ENCODE data around the gene TMEM186.
A peak's percentile ranks its signal among the peaks of the same experiment; 100 is the strongest.

The TMEM186 gene

DNA sequence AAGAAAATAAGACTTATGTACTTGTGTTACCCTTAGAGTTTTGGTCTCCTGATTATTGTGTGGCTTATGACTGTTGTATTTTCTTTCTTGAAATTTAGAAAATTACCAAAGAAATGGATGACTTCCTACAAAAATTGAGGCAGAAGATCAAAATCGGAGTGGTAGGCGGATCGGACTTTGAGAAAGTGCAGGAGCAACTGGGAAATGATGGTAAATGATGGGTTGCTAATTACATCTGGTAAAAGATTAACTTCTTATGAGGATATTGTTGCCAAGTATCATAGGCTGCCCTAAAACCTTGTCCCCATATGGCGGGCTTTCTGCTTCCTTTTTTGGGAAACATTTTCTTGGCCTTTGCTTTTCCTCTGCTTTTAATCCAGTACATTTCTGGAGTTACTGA lies 4.3 kb upstream of the TMEM186 start:
- no peak overlapping the region for H3K9ac ChIP-seq (ENCODE audit: low read length)
- H4K20me1 ChIP-seq (ENCODE audit: insufficient read depth, low read length): peaks cover 16% of the 10 kb centered on the region
- no peak overlapping the region for H3K4me3 ChIP-seq (ENCODE audit: low read length)
- H3K36me3 ChIP-seq (replicated peaks; ENCODE audit: low read depth, low read length): peaks cover 42% of the 10 kb centered on the region
- no peak for TF ChIP-seq EZH2phosphoT487 (IDR thresholded peaks at IDR 0.05; ENCODE audit: low read depth)
- TF ChIP-seq, protein P1, sequence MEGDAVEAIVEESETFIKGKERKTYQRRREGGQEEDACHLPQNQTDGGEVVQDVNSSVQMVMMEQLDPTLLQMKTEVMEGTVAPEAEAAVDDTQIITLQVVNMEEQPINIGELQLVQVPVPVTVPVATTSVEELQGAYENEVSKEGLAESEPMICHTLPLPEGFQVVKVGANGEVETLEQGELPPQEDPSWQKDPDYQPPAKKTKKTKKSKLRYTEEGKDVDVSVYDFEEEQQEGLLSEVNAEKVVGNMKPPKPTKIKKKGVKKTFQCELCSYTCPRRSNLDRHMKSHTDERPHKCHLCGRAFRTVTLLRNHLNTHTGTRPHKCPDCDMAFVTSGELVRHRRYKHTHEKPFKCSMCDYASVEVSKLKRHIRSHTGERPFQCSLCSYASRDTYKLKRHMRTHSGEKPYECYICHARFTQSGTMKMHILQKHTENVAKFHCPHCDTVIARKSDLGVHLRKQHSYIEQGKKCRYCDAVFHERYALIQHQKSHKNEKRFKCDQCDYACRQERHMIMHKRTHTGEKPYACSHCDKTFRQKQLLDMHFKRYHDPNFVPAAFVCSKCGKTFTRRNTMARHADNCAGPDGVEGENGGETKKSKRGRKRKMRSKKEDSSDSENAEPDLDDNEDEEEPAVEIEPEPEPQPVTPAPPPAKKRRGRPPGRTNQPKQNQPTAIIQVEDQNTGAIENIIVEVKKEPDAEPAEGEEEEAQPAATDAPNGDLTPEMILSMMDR (IDR thresholded peaks at IDR 0.05; ENCODE audit: low read depth, low read length): no peak
- H3K27ac ChIP-seq (ENCODE audit: low read length): no peak overlapping the region
- H3K4me1 ChIP-seq (ENCODE audit: low read length): peaks cover 14% of the 10 kb centered on the region
- H2AFZ ChIP-seq (ENCODE audit: low read depth, low read length): no peak overlapping the region
- no peaks in the 10 kb centered on the region for H3K9me3 ChIP-seq (ENCODE audit: insufficient read depth, low read length)
- no peaks in the 10 kb centered on the region for H3K27me3 ChIP-seq (ENCODE audit: low read depth, low read length)
- no peak overlapping the region for H3K4me2 ChIP-seq (ENCODE audit: low read length)
- peaks cover 93% of the 10 kb centered on the region for H3K79me2 ChIP-seq (ENCODE audit: low read length)

DNA sequence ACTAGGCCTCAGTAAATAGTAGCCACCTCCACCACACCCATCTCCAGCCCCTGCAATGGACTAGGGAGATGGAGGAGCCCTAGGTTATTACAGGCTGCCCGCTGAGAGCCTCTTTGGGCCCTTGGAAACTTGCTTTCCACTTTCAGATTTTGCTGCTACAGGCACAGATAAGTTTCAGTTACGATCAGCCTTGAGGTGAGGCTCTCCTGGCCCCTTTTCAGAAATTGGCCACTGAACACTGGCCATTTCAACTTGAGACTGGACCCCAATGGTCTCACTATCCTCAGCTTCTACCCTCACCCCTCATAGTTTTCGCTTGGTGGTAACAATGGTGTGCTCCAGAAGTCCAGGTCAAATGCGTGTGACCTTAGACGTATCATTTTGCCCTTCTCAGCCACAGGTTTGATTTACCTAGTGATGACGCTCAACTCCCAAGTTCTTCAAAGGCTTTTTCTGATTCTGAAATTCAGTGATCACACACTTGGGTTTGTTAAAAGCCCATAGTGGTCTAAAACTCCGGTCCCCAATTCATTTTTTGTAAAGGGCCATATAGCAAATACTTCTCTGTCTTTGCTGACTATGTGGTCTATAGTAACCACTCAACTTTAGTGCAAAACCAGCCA lies 1.2 kb upstream of the TMEM186 start:
- Histone ChIP-seq H3K27me3 (ENCODE audit: low read depth, low read length) (no peaks in the 10 kb centered on the region), H3K36me3 (replicated peaks; ENCODE audit: low read depth, low read length) (peaks cover 25% of the 10 kb centered on the region), H3K4me3 (ENCODE audit: low read length) (peak overlapping the region; percentile 99), H4K20me1 (ENCODE audit: insufficient read depth, low read length) (peaks cover 16% of the 10 kb centered on the region), H3K9me3 (ENCODE audit: insufficient read depth, low read length) (no peaks in the 10 kb centered on the region), H3K79me2 (ENCODE audit: low read length) (peaks cover 87% of the 10 kb centered on the region), H3K4me2 (ENCODE audit: low read length) (peak overlapping the region; percentile 94), H3K4me1 (ENCODE audit: low read length) (peaks cover 20% of the 10 kb centered on the region), H3K27ac (ENCODE audit: low read length) (peak overlapping the region; percentile 64), H2AFZ (ENCODE audit: low read depth, low read length) (no peak overlapping the region), H3K9ac (ENCODE audit: low read length) (peak overlapping the region; percentile 97)
- no peak for TF ChIP-seq EZH2phosphoT487 (IDR thresholded peaks at IDR 0.05; ENCODE audit: low read depth)
- TF ChIP-seq, protein P1 (IDR thresholded peaks at IDR 0.05; ENCODE audit: low read depth, low read length): no peak

DNA sequence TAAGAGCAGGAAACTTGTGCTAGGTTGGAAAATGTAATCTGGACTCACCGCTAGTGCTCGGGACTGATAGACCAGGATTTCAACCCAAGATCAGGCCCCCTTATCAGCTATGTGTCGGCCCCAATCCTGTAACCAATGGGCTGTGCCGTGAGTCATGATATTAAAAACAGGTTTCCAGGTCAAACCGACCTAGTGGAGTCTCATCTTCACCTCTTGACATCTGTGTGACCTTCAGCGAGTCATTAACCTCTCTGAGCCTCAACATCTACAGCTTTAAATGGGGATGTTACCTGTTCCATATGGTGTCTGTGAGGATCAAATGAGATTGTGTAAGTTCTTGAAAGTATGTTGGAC lies 712 bp upstream of the TMEM186 start:
- peaks cover 16% of the 10 kb centered on the region for H4K20me1 ChIP-seq (ENCODE audit: insufficient read depth, low read length)

More for the DNA sequence above, 712 bp upstream of the TMEM186 start:
- H3K79me2 ChIP-seq (ENCODE audit: low read length): peaks cover 84% of the 10 kb centered on the region
- peak overlapping the region; percentile 94 for H3K4me2 ChIP-seq (ENCODE audit: low read length)
- H3K9me3 ChIP-seq (ENCODE audit: insufficient read depth, low read length): no peaks in the 10 kb centered on the region
- H3K9ac ChIP-seq (ENCODE audit: low read length): peak overlapping the region; percentile 97
- H3K27me3 ChIP-seq (ENCODE audit: low read depth, low read length): no peaks in the 10 kb centered on the region
- peaks cover 23% of the 10 kb centered on the region for H3K36me3 ChIP-seq (replicated peaks; ENCODE audit: low read depth, low read length)
- H2AFZ ChIP-seq (ENCODE audit: low read depth, low read length): peak overlapping the region; percentile 31; the same call in 1 of the 2 replicates
- peaks cover 20% of the 10 kb centered on the region for H3K4me1 ChIP-seq (ENCODE audit: low read length)
- TF ChIP-seq, protein P1 (IDR thresholded peaks at IDR 0.05; ENCODE audit: low read depth, low read length): no peak
- no peak for TF ChIP-seq EZH2phosphoT487 (IDR thresholded peaks at IDR 0.05; ENCODE audit: low read depth)
- H3K27ac ChIP-seq (ENCODE audit: low read length): peak overlapping the region; percentile 64
- H3K4me3 ChIP-seq (ENCODE audit: low read length): peak overlapping the region; percentile 99
